Body of pancreas (tissue), 4 donors: ENCODE results near the gene MGMT.

ENCODE experiments used
- POLR2A ChIP-seq, 3 donors: fragments of 450-650 bp; IDR thresholded peaks; one replicate each; pipeline ENCODE4 v1.6.1; 2016; ENCODE audit warnings: antibody characterized with exemption in 3 of 3, mild to moderate bottlenecking in 2 of 3
- TF ChIP-seq, protein P1 (sequence below), 7 experiments: fragments of 450-650 bp in 4 of 7; fragments of 200-600 bp in 3 of 7; sonication (generic) in 3 of 7; IDR thresholded peaks; one replicate each; pipeline ENCODE4 v1.5.1; 2016 to 2019; ENCODE audit warnings: antibody characterized with exemption in 7 of 7

DNA sequence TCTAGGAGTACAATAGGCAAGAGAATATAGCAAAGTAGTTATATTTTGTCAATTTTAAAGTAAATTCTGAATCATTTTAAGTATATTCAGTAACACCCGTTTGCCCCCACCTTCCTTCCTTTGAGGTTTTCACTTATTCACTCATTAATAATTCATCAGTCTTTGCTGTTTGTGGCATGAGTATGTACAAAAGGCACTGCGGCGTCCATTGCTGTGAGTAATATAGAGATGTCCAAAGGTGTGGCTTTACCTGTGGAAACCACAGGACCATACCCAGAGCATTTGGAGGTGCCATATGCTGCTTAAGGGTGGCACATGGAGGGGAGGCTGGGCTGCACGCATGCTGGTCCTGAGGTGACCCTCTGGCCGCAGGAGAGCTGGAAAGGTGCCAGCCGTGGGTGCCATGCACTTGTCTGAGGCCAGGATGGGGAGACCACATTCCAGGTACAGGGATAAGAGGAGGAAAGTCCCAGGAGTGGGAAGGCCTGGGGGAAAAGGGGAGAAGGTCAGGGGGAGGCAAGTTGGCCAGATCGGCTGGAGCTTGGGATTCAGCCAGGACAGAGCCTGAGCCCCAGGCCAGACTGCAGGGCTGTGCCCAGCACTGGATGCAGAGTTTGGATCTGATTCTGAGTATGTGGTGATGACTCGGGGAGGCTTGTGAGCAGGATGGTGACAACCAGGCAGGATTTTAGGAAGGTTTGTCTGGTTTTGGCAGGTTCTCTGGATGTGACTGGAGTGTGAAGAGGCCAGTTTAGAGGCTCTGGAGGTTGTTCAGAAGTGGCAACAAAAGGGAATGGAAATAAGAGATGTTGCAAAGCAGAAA, 223.4 kb downstream of the MGMT start:
- TF ChIP-seq, protein P1, sequence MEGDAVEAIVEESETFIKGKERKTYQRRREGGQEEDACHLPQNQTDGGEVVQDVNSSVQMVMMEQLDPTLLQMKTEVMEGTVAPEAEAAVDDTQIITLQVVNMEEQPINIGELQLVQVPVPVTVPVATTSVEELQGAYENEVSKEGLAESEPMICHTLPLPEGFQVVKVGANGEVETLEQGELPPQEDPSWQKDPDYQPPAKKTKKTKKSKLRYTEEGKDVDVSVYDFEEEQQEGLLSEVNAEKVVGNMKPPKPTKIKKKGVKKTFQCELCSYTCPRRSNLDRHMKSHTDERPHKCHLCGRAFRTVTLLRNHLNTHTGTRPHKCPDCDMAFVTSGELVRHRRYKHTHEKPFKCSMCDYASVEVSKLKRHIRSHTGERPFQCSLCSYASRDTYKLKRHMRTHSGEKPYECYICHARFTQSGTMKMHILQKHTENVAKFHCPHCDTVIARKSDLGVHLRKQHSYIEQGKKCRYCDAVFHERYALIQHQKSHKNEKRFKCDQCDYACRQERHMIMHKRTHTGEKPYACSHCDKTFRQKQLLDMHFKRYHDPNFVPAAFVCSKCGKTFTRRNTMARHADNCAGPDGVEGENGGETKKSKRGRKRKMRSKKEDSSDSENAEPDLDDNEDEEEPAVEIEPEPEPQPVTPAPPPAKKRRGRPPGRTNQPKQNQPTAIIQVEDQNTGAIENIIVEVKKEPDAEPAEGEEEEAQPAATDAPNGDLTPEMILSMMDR (IDR thresholded peaks at IDR 0.05): no peak
- TF ChIP-seq POLR2A (IDR thresholded peaks at IDR 0.05): no peak
